Activated CD4-positive, alpha-beta T cell treated with anti-CD3 and anti-CD28 coated beads for 1 hour (primary cell): ENCODE data around the gene PUS1.
"Not testable (repeated sequence)": the region's sequence is repeated elsewhere in the genome, so short reads cannot be mapped to it uniquely, and the experiment has no call there.

Experiments used
- DNase-seq: peaks from one replicate; pipeline ENCODE4 v3.0.0-alpha.2; 2020

PUS1 gene

GRCh38 chr12:131965073-131965472, 36.0 kb downstream of the PUS1 start:
- no peak for DNase-seq

GRCh38 chr12:131971226-131971625, 42.1 kb downstream of the PUS1 start:
- no peak for DNase-seq

- DNase-seq: no peak
Observed at GRCh38 chr12:131975228-131975627, 46.2 kb downstream of the PUS1 start.

- no peak for DNase-seq
Observed at GRCh38 chr12:131979606-131980005, 50.5 kb downstream of the PUS1 start.

GRCh38 chr12:131980263-131980662, 51.2 kb downstream of the PUS1 start:
- no peak for DNase-seq

GRCh38 chr12:131981388-131981787, 52.3 kb downstream of the PUS1 start:
- DNase-seq: no peak

- DNase-seq: no peak
Observed at GRCh38 chr12:131982041-131982440, 53.0 kb downstream of the PUS1 start.

- DNase-seq: no peak
Observed at GRCh38 chr12:131983026-131983425, 54.0 kb downstream of the PUS1 start.

GRCh38 chr12:131983554-131983953, 54.5 kb downstream of the PUS1 start:
- no peak for DNase-seq

- no peak for DNase-seq
Observed at GRCh38 chr12:131984334-131984733, 55.3 kb downstream of the PUS1 start.

GRCh38 chr12:131985510-131985875, 56.4 kb downstream of the PUS1 start:
- not testable (repeated sequence) for DNase-seq

GRCh38 chr12:131986361-131986760, 57.3 kb downstream of the PUS1 start:
- no peak for DNase-seq

GRCh38 chr12:131986910-131987309, 57.8 kb downstream of the PUS1 start:
- DNase-seq: no peak

- no peak for DNase-seq
Observed at GRCh38 chr12:131987552-131987951, 58.5 kb downstream of the PUS1 start.

GRCh38 chr12:131988054-131988796, 59.1 kb downstream of the PUS1 start:
- no peak for DNase-seq

GRCh38 chr12:131989021-131989420, 59.9 kb downstream of the PUS1 start:
- no peak for DNase-seq

GRCh38 chr12:131990066-131990979, 61.2 kb downstream of the PUS1 start:
- DNase-seq: no peak

- DNase-seq: no peak
Observed at GRCh38 chr12:131990980-131991305, 61.9 kb downstream of the PUS1 start.

- no peak for DNase-seq
Observed at GRCh38 chr12:131991816-131992430, 62.8 kb downstream of the PUS1 start.

GRCh38 chr12:131994589-131994988, 65.5 kb downstream of the PUS1 start:
- DNase-seq: no peak
